ENCODE results near the gene MGAT4B.
A peak's percentile ranks its signal among the peaks of the same experiment; 100 is the strongest.
"Not testable (repeated sequence)": the region's sequence is repeated elsewhere in the genome, so short reads cannot be mapped to it uniquely, and the experiment has no call there.

The MGAT4B gene

DNA sequence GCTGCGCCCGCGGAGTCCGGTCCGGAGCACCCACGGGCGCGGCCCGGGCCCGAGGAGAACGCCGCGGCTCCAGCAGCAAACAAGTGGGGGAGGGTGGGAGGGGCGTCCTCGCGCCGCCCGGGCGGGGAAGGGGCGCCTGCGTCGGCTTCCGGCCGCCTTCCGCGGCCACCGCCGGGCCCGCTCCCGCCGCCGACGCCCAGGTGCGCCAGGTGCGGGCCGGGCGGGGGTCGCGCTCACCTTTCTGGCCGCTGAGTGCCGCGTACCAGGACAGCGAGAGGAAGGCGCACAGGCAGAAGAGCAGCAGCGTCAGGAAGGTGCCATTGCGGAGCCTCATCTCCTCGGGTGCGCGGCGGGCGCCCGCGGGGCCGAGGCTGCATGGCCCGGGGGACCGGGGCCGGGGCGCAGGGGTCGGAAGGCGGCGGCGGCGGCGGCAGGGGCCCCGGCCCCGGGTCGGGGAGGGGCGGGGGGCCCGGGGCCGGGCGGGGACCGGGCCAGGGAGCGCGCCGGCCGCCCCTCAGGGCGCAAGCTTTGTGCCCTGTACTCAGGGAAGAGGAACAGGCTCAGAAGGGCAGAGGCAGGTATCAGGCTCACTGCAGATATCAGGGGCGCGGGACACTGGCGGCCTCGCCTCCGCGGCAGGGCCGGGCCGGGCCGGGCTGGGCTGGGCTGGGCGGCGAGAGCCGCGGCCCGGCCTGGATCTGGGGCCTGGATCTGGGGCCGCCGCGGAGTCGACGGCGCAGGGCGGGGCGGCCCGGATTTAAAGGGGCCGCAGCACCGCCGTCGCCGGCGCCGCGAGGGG is at the start of gene MGAT4B:
MGAT4B (minus strand) TSS at position 617 of the 799 bp plus-strand sequence; CDS start at position 334, 283 bp downstream.
- DNase-seq: no peak

GRCh38 chr5:179854356-179854755 is 47.7 kb upstream of the MGAT4B start:
- no peak for DNase-seq

- no peak for DNase-seq
These were observed 46.4 kb upstream of the MGAT4B start for GRCh38 chr5:179852993-179853547.

GRCh38 chr5:179841621-179842020 is 35.0 kb upstream of the MGAT4B start:
- no peak for DNase-seq

DNA sequence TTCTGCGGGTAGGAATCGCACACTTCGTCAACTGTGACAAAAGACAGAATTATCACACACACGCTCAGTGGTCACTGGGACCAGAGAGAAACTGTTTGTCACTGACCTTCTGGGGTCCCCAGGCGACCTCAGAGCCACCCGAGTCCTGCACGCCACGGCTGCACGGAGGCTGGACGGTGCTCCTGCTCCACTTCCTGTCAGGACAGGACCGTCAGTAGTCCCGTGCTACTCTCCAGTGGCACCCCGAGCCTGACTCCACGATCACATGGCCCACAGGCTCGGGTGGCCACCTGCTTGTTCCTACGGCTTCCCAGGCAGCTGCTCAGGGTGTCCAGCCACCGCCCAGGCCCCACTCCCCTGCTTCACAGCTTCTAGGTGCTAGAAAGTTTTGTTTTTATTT is 34.1 kb upstream of the MGAT4B start:
- DNase-seq: no peak

- no peak for DNase-seq
These were observed 33.7 kb upstream of the MGAT4B start for GRCh38 chr5:179840321-179840720.

GRCh38 chr5:179839328-179840256 is 32.9 kb upstream of the MGAT4B start:
- no peak for DNase-seq

GRCh38 chr5:179837076-179838011 is 30.7 kb upstream of the MGAT4B start:
- DNase-seq: no peak

DNA sequence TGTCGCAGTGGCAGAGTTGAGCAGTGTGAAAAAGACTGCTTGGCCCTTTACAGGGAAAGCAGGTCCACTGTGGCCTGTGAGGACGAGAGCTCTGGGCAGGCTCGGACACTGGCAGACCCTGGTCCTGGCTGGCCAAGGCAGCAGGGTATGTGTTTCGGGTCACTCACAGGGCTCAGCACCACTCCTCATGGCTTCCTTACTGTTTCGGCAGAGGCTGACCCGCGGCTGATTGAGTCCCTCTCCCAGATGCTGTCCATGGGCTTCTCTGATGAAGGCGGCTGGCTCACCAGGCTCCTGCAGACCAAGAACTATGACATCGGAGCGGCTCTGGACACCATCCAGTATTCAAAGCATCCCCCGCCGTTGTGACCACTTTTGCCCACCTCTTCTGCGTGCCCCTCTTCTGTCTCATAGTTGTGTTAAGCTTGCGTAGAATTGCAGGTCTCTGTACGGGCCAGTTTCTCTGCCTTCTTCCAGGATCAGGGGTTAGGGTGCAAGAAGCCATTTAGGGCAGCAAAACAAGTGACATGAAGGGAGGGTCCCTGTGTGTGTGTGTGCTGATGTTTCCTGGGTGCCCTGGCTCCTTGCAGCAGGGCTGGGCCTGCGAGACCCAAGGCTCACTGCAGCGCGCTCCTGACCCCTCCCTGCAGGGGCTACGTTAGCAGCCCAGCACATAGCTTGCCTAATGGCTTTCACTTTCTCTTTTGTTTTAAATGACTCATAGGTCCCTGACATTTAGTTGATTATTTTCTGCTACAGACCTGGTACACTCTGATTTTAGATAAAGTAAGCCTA is 29.8 kb upstream of the MGAT4B start:
- no peak for DNase-seq

DNA sequence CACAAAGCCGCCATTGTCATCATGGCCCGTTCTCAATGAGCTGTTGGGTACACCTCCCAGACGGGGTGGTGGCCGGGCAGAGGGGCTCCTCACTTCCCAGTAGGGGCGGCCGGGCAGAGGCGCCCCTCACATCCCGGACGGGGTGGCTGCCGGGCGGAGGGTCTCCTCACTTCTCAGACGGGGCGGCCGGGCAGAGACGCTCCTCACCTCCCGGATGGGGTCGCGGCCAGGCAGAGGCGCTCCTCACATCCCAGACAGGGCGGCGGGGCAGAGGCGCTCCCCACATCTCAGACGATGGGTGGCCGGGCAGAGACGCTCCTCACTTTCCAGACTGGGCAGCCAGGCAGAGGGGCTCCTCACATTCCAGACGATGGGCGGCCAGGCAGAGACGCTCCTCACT is 28.2 kb upstream of the MGAT4B start:
- not testable (repeated sequence) for DNase-seq

- DNase-seq: no peak
These were observed 27.5 kb upstream of the MGAT4B start for GRCh38 chr5:179834120-179834519.

GRCh38 chr5:179833709-179834070 is 27.0 kb upstream of the MGAT4B start:
- no peak for DNase-seq

- peak; percentile 24 for DNase-seq
These were observed 26.5 kb upstream of the MGAT4B start for GRCh38 chr5:179833056-179833708.

GRCh38 chr5:179832039-179832745 is 25.5 kb upstream of the MGAT4B start:
- DNase-seq: no peak

GRCh38 chr5:179830818-179831468 is 24.3 kb upstream of the MGAT4B start:
- DNase-seq: no peak

DNA sequence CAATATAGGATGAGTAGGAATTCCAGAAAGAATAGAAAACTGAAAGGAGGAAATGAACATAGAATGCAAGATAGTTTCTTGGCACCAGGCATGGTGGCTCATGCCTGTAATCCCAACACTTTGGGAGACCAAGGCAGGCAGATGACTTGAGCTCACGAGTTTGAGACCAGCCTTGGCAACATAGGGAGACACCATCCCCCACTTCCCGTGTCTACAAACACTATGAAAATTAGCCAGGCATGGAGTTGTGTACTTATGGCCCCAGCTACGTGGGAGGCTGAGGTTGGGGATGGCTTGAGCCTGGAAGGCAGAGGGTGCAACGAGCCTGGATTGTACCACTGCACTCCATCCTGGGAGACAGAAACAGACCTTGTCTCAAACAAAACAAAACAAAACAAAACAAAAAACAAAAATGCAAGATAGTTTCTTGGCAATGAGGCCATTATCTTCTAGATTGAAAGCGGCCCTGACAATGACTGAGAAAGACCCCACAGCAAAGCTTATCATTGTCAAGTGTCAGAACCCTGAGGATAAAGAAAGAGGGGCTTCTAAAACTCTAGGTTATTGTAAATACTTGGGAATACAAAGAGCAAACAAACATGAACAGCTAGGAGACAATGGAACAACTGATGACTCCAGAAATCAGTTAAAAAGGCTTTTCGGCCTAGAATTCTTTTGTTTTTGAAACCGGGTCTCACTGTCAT is 23.2 kb upstream of the MGAT4B start:
- no peak for DNase-seq

DNA sequence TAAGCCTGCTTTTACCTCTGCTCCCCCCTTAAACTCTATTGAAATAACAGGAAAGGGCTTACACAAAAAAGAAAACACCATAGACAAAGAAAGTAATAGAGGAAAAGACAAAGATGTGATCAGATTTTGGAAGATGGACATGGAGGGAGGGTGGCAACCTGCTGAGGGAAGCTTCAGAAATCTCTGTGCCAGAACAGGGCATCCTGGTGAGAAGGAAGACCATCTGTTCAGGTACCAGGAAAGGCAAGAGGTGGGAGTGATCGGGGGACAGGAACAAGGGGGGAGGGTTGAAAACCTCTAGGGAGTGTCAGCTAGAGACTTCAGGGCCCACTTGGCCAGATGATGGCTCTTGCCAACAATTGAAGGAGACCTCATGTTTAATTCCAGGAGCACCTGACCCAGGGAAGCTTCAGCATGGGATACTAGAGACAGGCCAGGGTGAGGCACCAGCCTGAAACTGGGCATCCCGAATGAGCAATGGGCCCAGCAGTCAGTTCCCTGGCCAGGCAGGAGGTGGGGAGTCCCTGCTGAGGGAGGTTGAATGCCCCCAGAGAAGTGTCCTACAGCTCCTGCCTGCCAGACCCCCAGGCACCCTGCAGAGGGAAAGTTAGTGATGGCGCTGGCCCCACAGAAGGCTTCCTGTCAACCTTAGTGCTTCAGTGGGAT is 22.2 kb upstream of the MGAT4B start:
- no peak for DNase-seq

- no peak for DNase-seq
These were observed 21.0 kb upstream of the MGAT4B start for GRCh38 chr5:179827680-179828079.

Data from NCI-H524 treated with DMSO at 0.1 percent for 48 hours (cell line).